H9 (cell line): ENCODE data around the gene UCKL1. TPM values are rescaled to one million over a fixed set of nuclear protein-coding genes. Genes with fewer than 3 reads are reported as not detected.

Source experiments
- DNase-seq: peaks from one replicate; pipeline ENCODE4 v3.0.0-alpha.2; 2017
- H2AFZ ChIP-seq: one replicate; pipeline ENCODE4 v1.6.1; 2013; ENCODE audit warnings: mild to moderate bottlenecking, low read length, control low read depth, moderate library complexity
- H2AK5ac ChIP-seq: 2 replicates; pipeline ENCODE4 v1.6.1; 2013; ENCODE audit warnings: low read length, control low read depth, mixed read lengths; ENCODE audit not compliant: insufficient read length
- H2BK120ac ChIP-seq: one replicate; pipeline ENCODE4 v1.6.1; 2013; ENCODE audit warnings: low read depth, mild to moderate bottlenecking, low read length, control low read depth, inconsistent platforms; ENCODE audit not compliant: poor library complexity, severe bottlenecking
- H2BK12ac ChIP-seq: 2 replicates; pipeline ENCODE4 v1.6.1; 2013; ENCODE audit warnings: low read length, control low read depth, mixed read lengths, low read depth; ENCODE audit not compliant: insufficient read length
- H2BK15ac ChIP-seq: 2 replicates; pipeline ENCODE4 v1.6.1; 2013; ENCODE audit warnings: low read depth, low read length, control low read depth
- H2BK20ac ChIP-seq: one replicate; pipeline ENCODE4 v1.6.1; 2013; ENCODE audit warnings: low read depth, mild to moderate bottlenecking, low read length, control low read depth, inconsistent platforms; ENCODE audit not compliant: poor library complexity, severe bottlenecking
- H2BK5ac ChIP-seq: 2 replicates; pipeline ENCODE4 v1.6.1; 2013; ENCODE audit warnings: low read length, control low read depth, mixed read lengths; ENCODE audit not compliant: insufficient read length
- H3K14ac ChIP-seq: 2 replicates; pipeline ENCODE4 v1.6.1; 2013; ENCODE audit warnings: low read length, control low read depth; ENCODE audit not compliant: insufficient read depth
- H3K18ac ChIP-seq: 2 replicates; pipeline ENCODE4 v1.6.1; 2013; ENCODE audit warnings: low read depth, mild to moderate bottlenecking, mixed read lengths, low read length, control low read depth; ENCODE audit not compliant: insufficient read length
- H3K23ac ChIP-seq: 2 replicates; pipeline ENCODE4 v1.6.1; 2013; ENCODE audit warnings: low read length, control low read depth, mixed read lengths, low read depth; ENCODE audit not compliant: insufficient read length
- H3K23me2 ChIP-seq: 2 replicates; pipeline ENCODE4 v1.6.1; 2013; ENCODE audit warnings: low read depth, mild to moderate bottlenecking, mixed read lengths, low read length, control low read depth; ENCODE audit not compliant: insufficient read length, poor library complexity, severe bottlenecking
- H3K27ac ChIP-seq: 2 replicates; pipeline ENCODE4 v1.5.1; 2013; ENCODE audit warnings: low read length, control low read depth, mixed read lengths, low read depth; ENCODE audit not compliant: insufficient read length
- H3K27me3 ChIP-seq: 2 replicates; pipeline ENCODE4 v1.6.1; 2013; ENCODE audit warnings: low read length, control low read depth, inconsistent platforms; ENCODE audit not compliant: insufficient read depth
- H3K4ac ChIP-seq: 2 replicates; pipeline ENCODE4 v1.6.1; 2013; ENCODE audit warnings: low read depth, mild to moderate bottlenecking, control low read depth, inconsistent platforms, low read length, moderate library complexity
- H3K4me1 ChIP-seq: 2 replicates; pipeline ENCODE4 v1.6.1; 2013; ENCODE audit warnings: low read length, control low read depth, inconsistent platforms; ENCODE audit not compliant: insufficient read depth
- H3K4me2 ChIP-seq: 2 replicates; pipeline ENCODE4 v1.6.1; 2013; ENCODE audit warnings: low read length, control low read depth, mixed read lengths; ENCODE audit not compliant: insufficient read length, insufficient read depth
- H3K56ac ChIP-seq: 2 replicates; pipeline ENCODE4 v1.6.1; 2013; ENCODE audit warnings: low read depth, mild to moderate bottlenecking, mixed read lengths, low read length, control low read depth; ENCODE audit not compliant: insufficient read length
- H3K79me1 ChIP-seq: 2 replicates; pipeline ENCODE4 v1.6.1; 2013; ENCODE audit warnings: low read depth, mild to moderate bottlenecking, moderate library complexity, low read length, control low read depth, inconsistent platforms; ENCODE audit not compliant: insufficient read depth, poor library complexity, severe bottlenecking
- H3K79me2 ChIP-seq: 2 replicates; pipeline ENCODE4 v1.6.1; 2013; ENCODE audit warnings: low read length, control low read depth, inconsistent platforms; ENCODE audit not compliant: insufficient read depth
- H3K9ac ChIP-seq: 2 replicates; pipeline ENCODE4 v1.6.1; 2013; ENCODE audit warnings: low read length, control low read depth, mixed read lengths; ENCODE audit not compliant: insufficient read length; ENCODE audit errors: extremely low read depth
- H3K9me3 ChIP-seq: one replicate; pipeline ENCODE4 v1.6.1; 2013; ENCODE audit warnings: low read depth, low read length, inconsistent platforms; ENCODE audit not compliant: control insufficient read depth
- H3T11ph ChIP-seq: one replicate; pipeline ENCODE4 v1.6.1; 2013; ENCODE audit warnings: mild to moderate bottlenecking, low read length, control low read depth, inconsistent platforms
- H4K20me1 ChIP-seq: one replicate; pipeline ENCODE4 v1.6.1; 2013; ENCODE audit not compliant: control insufficient read depth, insufficient read length, insufficient read depth
- H4K5ac ChIP-seq: 2 replicates; pipeline ENCODE4 v1.6.1; 2013; ENCODE audit warnings: low read depth, mild to moderate bottlenecking, mixed read lengths, low read length, control low read depth; ENCODE audit not compliant: insufficient read length
- H4K8ac ChIP-seq: replicated peaks from 2 replicates; pipeline ENCODE4 v1.6.1; 2013; ENCODE audit warnings: low read length, control low read depth, mixed read lengths, low read depth; ENCODE audit not compliant: insufficient read length
- H4K91ac ChIP-seq: 2 replicates; pipeline ENCODE4 v1.6.1; 2013; ENCODE audit warnings: low read depth, mild to moderate bottlenecking, moderate library complexity, mixed read lengths, low read length, control low read depth; ENCODE audit not compliant: insufficient read length
- H3K27ac Mint-ChIP-seq, 3 experiments: 2 replicates in 2 of 3; 3 replicates in 1 of 3; pipeline ENCODE4 v1.8.0; 2020 to 2021; ENCODE audit warnings: mixed read lengths in 3 of 3, mild to moderate bottlenecking in 1 of 3, moderate library complexity in 1 of 3
- H3K27me3 Mint-ChIP-seq: 2 replicates; pipeline ENCODE4 v1.8.0; 2021; ENCODE audit warnings: low read depth, mild to moderate bottlenecking, moderate library complexity, mixed read lengths
- H3K36me3 Mint-ChIP-seq, 3 experiments: 2 replicates in 2 of 3; 3 replicates in 1 of 3; pipeline ENCODE4 v1.8.0; 2020 to 2021; ENCODE audit warnings: low read depth in 3 of 3, mixed read lengths in 3 of 3; ENCODE audit not compliant: insufficient read depth in 1 of 3
- H3K4me1 Mint-ChIP-seq, 2 experiments: 2 replicates each; pipeline ENCODE4 v1.8.0; 2020; ENCODE audit warnings: mixed read lengths in 2 of 2
- H3K4me3 Mint-ChIP-seq, 2 experiments: 2 replicates in 1 of 2; 3 replicates in 1 of 2; pipeline ENCODE4 v1.8.0; 2020 to 2021; ENCODE audit warnings: mild to moderate bottlenecking in 2 of 2, mixed read lengths in 2 of 2, moderate library complexity in 1 of 2
- H3K9me3 Mint-ChIP-seq, 2 experiments: 2 replicates in 1 of 2; 3 replicates in 1 of 2; pipeline ENCODE4 v1.8.0; 2020; ENCODE audit warnings: mild to moderate bottlenecking in 2 of 2, mixed read lengths in 2 of 2, moderate library complexity in 1 of 2
- CTCF ChIP-seq: fragments of 200-600 bp; sonication (generic); conservative IDR thresholded peaks from 3 replicates; pipeline ENCODE4 v1.8.0; 2021; ENCODE audit warnings: antibody characterized with exemption, mild to moderate bottlenecking
- WGBS: extraction: QIAGEN DNeasy Blood & Tissue Kit; methylation state at CpG from one replicate; pipeline ENCODE4 v1.1.7; 2013; ENCODE audit warnings: missing lambda C conversion rate, low lambda C conversion rate, mixed read lengths; ENCODE audit not compliant: insufficient read length; ENCODE audit errors: extremely low coverage; 5-methylcytosine and 5-hydroxymethylcytosine counted together
- total RNA-seq: library from RNA; stranded (reverse); gene quantifications from 2 replicates; pipeline ENCODE4 v1.2.1, GENCODE V29; 2021

UCKL1 gene
- total RNA-seq, 1 experiment from 2014 or later: 40.9 TPM

GRCh38 chr20:63934271-63935068 lies 21.7 kb downstream of the UCKL1 start:
- Histone ChIP-seq H3K27me3 (no peaks in the 10 kb centered on the region), H3T11ph (no peak overlapping the region), H2BK5ac (no peak overlapping the region), H3K9me3 (no peaks in the 10 kb centered on the region), H2AK5ac (no peak overlapping the region), H3K79me1 (no peaks in the 10 kb centered on the region), H3K18ac (no peak overlapping the region), H3K9ac (no peak overlapping the region), H4K20me1 (no peaks in the 10 kb centered on the region), H2BK20ac (no peak overlapping the region), H3K23me2 (peaks cover 6% of the 10 kb centered on the region), H3K4me1 (no peaks in the 10 kb centered on the region), H3K4ac (no peak overlapping the region), H2BK15ac (no peak overlapping the region), H3K56ac (no peak overlapping the region), H4K91ac (no peak overlapping the region), H3K79me2 (0 out of 2 replicates have a peak, but pooled peaks cover 4% of the 10 kb centered on the region), H4K5ac (no peak overlapping the region), H4K8ac (no peak overlapping the region), H2BK12ac (no peak overlapping the region), H3K23ac (no peak overlapping the region), H2AFZ (no peak overlapping the region), H2BK120ac (no peak overlapping the region), H3K14ac (no peak overlapping the region), H3K4me2 (no peak overlapping the region), H3K27ac (no peak overlapping the region)
- H3K4me3 Mint-ChIP-seq: no peak overlapping the region
- no peaks in the 10 kb centered on the region for H3K4me1 Mint-ChIP-seq
- H3K27me3 Mint-ChIP-seq: no peaks in the 10 kb centered on the region
- no peak for DNase-seq
- peak overlapping the region in 2 of 3 experiments; percentile 52 to 80; a peak in 3 of 7 replicates for H3K27ac Mint-ChIP-seq
- TF ChIP-seq CTCF: peak; percentile 78
- no CpG with 5 or more reads among the region's 37 CpGs for WGBS
- H3K9me3 Mint-ChIP-seq: no peaks in the 10 kb centered on the region
- peaks cover 22 to 52% (median 51%) of the 10 kb centered on the region in 3 experiments for H3K36me3 Mint-ChIP-seq
